MM.1S (cell line): Measurements from ENCODE around the gene FER.

ENCODE experiments used
- EZH2 ChIP-seq: fragments of 300-600 bp; sonication (generic); optimal IDR thresholded peaks from 2 replicates; pipeline ENCODE3; 2017; ENCODE audit warnings: low read depth, mild to moderate bottlenecking, antibody characterized with exemption, low read length, mixed read lengths
- TF ChIP-seq, protein P1 (sequence below): fragments of 300-600 bp; sonication (generic); IDR thresholded peaks from 2 replicates; pipeline ENCODE4 v1.5.1; 2016; ENCODE audit warnings: antibody characterized with exemption, low read length, mixed read lengths

DNA sequence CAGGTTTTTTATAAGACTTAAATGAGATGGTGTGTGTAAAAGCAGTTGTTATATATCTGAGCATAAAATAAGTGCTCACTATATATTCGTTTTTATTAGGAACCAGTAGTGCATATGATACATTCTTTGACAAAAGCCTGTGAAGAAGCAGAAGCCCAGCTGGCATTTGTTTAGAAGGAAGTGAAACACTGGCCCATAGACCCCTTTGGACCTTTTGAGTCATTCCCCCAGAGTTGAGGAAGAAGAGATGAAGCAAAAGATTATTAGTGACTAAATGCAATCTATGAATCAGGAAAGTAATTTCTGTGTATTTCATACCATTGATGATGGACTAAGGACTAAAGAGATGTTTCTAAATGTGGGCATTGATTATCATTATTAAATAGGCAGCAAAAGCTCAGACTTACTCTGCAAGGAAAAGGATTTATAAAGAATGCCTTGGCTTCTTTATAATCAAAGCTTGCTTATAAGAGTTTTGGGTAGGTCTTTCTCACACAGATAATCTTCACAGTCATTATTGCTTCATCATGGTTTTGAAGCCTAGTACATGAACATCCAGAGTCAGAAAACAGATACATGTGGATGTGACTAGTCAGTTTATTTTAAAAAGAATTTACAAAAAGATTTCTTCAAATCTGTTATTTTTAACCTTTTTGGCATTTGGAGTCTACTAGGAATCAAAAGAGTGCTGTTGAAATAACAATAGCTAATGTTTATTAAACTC lies 16.9 kb upstream of the FER start:
- TF ChIP-seq, protein P1, sequence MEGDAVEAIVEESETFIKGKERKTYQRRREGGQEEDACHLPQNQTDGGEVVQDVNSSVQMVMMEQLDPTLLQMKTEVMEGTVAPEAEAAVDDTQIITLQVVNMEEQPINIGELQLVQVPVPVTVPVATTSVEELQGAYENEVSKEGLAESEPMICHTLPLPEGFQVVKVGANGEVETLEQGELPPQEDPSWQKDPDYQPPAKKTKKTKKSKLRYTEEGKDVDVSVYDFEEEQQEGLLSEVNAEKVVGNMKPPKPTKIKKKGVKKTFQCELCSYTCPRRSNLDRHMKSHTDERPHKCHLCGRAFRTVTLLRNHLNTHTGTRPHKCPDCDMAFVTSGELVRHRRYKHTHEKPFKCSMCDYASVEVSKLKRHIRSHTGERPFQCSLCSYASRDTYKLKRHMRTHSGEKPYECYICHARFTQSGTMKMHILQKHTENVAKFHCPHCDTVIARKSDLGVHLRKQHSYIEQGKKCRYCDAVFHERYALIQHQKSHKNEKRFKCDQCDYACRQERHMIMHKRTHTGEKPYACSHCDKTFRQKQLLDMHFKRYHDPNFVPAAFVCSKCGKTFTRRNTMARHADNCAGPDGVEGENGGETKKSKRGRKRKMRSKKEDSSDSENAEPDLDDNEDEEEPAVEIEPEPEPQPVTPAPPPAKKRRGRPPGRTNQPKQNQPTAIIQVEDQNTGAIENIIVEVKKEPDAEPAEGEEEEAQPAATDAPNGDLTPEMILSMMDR: no peak
- TF ChIP-seq EZH2: no peak
